VCaP (cell line): ENCODE results near the gene GABRB2.

Source experiments
- H3K27ac ChIP-seq: fragments of 450-650 bp; 2 replicates; pipeline ENCODE4 v1.5.1; 2017
- TF ChIP-seq, protein P1 (sequence below): fragments of 450-650 bp; conservative IDR thresholded peaks from 2 replicates; pipeline ENCODE4 v1.5.1; 2017; ENCODE audit warnings: mild to moderate bottlenecking, moderate library complexity

The GABRB2 gene

DNA sequence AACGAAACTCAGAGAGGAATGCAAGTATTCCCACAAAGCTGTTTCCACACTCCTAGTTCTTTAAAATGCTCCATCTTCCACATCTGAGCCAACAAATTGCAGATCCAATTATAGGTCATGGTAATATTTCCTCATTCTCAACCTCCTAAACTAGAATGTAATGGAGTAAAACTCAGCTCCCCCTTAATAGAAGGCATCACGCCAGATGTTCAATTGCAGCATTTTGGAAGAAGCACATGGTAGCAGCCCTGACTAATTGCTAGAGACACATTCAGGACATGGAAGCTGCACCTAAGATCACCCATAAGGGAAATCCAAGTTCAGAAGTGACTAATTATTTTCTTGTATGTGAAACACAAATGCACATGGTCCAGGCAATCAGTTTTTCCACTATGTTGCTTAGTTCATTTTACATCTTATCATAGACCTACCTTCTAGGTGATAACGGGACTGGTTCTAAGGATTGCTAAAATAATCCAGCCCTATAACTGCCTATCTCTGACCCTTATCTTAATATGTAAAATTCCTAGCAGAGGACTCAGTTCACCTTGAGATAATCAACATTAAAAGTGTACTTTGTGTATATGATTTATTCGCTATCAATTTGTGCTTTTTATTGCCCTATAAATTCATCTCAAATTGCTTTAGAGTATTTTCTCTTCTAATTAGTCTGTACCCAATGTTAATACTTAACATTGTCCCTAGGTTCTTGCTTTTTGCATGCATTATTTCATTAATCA is 75.1 kb downstream of the GABRB2 start:
- H3K27ac ChIP-seq = no peak overlapping the region
- TF ChIP-seq, protein P1, sequence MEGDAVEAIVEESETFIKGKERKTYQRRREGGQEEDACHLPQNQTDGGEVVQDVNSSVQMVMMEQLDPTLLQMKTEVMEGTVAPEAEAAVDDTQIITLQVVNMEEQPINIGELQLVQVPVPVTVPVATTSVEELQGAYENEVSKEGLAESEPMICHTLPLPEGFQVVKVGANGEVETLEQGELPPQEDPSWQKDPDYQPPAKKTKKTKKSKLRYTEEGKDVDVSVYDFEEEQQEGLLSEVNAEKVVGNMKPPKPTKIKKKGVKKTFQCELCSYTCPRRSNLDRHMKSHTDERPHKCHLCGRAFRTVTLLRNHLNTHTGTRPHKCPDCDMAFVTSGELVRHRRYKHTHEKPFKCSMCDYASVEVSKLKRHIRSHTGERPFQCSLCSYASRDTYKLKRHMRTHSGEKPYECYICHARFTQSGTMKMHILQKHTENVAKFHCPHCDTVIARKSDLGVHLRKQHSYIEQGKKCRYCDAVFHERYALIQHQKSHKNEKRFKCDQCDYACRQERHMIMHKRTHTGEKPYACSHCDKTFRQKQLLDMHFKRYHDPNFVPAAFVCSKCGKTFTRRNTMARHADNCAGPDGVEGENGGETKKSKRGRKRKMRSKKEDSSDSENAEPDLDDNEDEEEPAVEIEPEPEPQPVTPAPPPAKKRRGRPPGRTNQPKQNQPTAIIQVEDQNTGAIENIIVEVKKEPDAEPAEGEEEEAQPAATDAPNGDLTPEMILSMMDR = no peak

DNA sequence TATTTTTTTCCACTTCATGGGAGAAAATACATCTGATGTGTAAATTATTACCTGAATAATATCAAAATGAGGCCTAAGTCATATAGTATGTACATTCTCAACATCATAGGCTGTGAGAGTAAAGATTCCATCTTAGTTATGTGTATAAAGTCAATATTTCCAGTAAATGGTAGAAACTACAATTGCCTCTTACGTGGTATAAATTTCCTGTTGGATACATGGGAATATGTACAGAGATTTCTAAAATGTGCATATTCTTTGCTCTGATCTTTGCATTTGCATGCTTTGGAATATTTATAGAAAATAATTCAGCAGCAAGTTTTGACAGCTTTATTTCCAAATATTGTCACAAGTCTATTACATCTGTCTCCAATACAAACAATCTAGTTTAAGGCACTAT is 78.8 kb downstream of the GABRB2 start:
- H3K27ac ChIP-seq = no peak overlapping the region
- TF ChIP-seq, protein P1 = no peak

DNA sequence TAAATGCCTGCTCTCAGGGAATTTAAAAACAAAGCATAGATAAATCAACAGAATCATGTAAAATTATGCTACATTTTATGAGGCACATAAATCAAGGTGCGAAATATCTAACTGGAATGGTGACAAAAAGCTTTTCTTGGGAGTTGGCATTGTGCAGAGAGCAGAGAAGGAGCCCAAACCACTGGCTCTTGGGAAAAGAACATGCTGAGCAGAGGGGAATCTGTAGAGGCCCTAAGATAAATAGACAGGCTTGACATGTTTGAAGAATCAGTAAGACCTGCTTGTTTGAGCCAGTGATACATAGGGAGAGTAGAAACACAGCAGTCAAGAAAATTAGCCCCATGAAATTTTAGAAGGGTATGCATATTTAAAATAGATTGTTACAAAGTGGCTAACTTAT is 85.8 kb downstream of the GABRB2 start:
- no peak overlapping the region for H3K27ac ChIP-seq
- TF ChIP-seq, protein P1 = no peak

DNA sequence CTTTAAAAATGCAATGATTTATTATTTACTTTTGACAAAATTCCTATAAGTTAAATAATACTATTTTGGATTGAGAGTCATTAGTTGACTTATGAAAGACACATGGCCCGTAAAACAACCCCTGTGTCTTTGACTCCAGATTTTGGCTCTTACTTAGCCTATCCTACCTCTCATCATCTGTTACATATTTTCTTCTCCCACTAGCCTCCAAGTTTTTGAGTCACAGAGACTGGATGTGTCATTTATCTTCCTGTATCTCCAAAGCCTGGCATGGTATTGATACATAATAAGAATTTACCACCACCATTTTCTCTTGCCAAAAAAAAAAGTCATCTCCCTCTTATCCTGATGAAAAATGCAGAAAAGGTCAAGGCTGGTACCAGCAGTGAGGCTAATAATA is 99.9 kb downstream of the GABRB2 start:
- no peak overlapping the region for H3K27ac ChIP-seq
- TF ChIP-seq, protein P1 = no peak

DNA sequence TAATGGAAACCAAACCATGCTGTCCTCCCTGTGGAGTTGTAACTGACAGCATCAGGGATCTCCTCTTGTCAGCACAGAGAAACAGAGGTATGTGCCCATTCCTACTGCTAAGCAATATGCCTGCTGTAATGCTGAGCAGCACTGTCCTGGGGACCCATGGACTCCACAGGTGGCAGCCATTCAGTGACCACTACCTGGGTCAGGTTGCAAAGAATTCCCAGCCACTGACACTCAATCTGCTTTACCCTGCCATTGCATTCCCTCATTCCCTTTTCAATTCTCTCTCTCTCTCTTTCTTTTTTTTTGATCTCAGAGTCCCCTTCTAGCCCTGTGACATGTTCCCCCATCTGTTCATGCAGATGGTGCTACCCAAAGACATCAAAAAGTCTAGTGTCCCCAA is 104.1 kb downstream of the GABRB2 start:
- TF ChIP-seq, protein P1 = no peak
- no peak overlapping the region for H3K27ac ChIP-seq

DNA sequence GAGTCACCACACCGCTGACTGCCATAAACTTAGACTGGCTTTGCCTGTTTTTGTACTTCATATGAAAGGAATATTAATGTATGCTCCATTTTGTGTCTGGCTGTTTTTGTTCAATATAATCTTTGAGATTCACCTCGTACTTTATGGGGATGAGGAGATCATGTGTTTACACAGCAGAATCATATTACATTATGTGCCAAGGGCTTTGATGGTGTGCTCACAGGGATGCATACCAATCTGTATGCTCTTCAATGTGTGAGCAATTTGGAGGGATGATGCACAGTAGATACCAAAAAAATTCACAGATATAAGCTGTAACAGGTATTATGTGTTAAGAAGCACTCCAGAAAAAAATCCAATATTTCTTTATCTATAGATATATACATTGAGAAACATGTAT is 113.7 kb downstream of the GABRB2 start:
- peak overlapping the region; percentile 41 for H3K27ac ChIP-seq
- TF ChIP-seq, protein P1 = no peak

DNA sequence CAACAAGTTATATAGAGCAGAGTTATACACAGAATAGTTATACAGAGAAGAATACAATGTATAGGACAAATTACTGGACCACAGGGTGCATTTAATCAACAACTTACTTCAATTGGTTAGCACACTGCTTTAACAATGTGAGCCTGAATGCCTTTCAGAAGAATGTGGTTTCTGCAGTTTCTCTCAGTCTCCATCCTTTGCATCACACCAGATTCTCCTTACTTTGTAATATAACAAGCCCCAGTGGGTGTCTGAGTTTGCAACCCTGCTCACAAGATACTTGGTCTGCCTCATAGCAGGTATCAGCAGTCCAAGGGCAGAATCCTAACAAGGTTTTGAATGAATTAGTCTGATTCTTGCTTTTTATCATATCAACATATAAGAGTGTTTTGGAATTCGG is 114.6 kb downstream of the GABRB2 start:
- TF ChIP-seq, protein P1 = no peak
- peak overlapping the region; percentile 41; the same call in 1 of the 2 replicates for H3K27ac ChIP-seq
